T-helper 2 cell treated with Interferon-gamma antibody and Interleukin-4, amounts not matched to agents 5 μg/mL and 100 μg/mL, for 36 hours (primary cell): ENCODE measurements around the gene BCKDHB.
"Not testable (repeated sequence)": the region's sequence is repeated elsewhere in the genome, so short reads cannot be mapped to it uniquely, and the experiment has no call there.

ENCODE experiments used
- DNase-seq: peaks from one replicate; pipeline ENCODE4 v3.0.0; 2021; ENCODE audit warnings: low spot score
- H3K27ac Mint-ChIP-seq: one replicate; pipeline ENCODE4 v1.8.0; 2021; ENCODE audit warnings: mild to moderate bottlenecking, mixed read lengths
- H3K27me3 Mint-ChIP-seq: one replicate; pipeline ENCODE4 v1.8.0; 2021; ENCODE audit warnings: low read depth, mixed read lengths
- H3K36me3 Mint-ChIP-seq: one replicate; pipeline ENCODE4 v1.8.0; 2021; ENCODE audit warnings: low read depth, mixed read lengths
- H3K4me1 Mint-ChIP-seq: one replicate; pipeline ENCODE4 v1.8.0; 2021; ENCODE audit warnings: low read depth, mixed read lengths
- H3K4me3 Mint-ChIP-seq: one replicate; pipeline ENCODE4 v1.8.0; 2022; ENCODE audit warnings: mild to moderate bottlenecking, moderate library complexity, mixed read lengths
- H3K9me3 Mint-ChIP-seq: one replicate; pipeline ENCODE4 v1.8.0; 2021; ENCODE audit warnings: mixed read lengths

BCKDHB gene

GRCh38 chr6:80106418-80107235 is at the start of gene BCKDHB:
Gene BCKDHB (plus strand): TSS chr6:80106671. CDS start chr6:80106694, 23 bp downstream.
- DNase-seq, result peak; percentile 98
- no peaks in the 10 kb centered on the region for H3K9me3 Mint-ChIP-seq
- H3K27me3 Mint-ChIP-seq, result no peaks in the 10 kb centered on the region
- H3K36me3 Mint-ChIP-seq, result no peaks in the 10 kb centered on the region
- peak within 1 kb of the TSS; percentile 90 for H3K27ac Mint-ChIP-seq
- H3K4me1 Mint-ChIP-seq, result peaks cover 23% of the 10 kb centered on the region
- peak within 1 kb of the TSS; percentile 94 for H3K4me3 Mint-ChIP-seq

GRCh38 chr6:80060774-80061173 is 45.7 kb upstream of the BCKDHB start:
- Mint-ChIP-seq H3K4me1 (no peaks in the 10 kb centered on the region), H3K36me3 (no peaks in the 10 kb centered on the region), H3K4me3 (no peak overlapping the region), H3K27ac (no peak overlapping the region), H3K9me3 (no peaks in the 10 kb centered on the region), H3K27me3 (peaks cover 2% of the 10 kb centered on the region)
- DNase-seq, result no peak

GRCh38 chr6:80068146-80068545 is 38.3 kb upstream of the BCKDHB start:
- not testable (repeated sequence) for H3K27ac Mint-ChIP-seq, H3K36me3 Mint-ChIP-seq, H3K27me3 Mint-ChIP-seq, DNase-seq, H3K4me3 Mint-ChIP-seq, H3K4me1 Mint-ChIP-seq, H3K9me3 Mint-ChIP-seq

GRCh38 chr6:80070431-80070830 is 36.0 kb upstream of the BCKDHB start:
- not testable (repeated sequence) for H3K27me3 Mint-ChIP-seq, H3K4me1 Mint-ChIP-seq, DNase-seq, H3K9me3 Mint-ChIP-seq, H3K27ac Mint-ChIP-seq, H3K36me3 Mint-ChIP-seq, H3K4me3 Mint-ChIP-seq

- peaks cover 6% of the 10 kb centered on the region for H3K4me1 Mint-ChIP-seq
- H3K9me3 Mint-ChIP-seq, result no peaks in the 10 kb centered on the region
- no peak for DNase-seq
- H3K27ac Mint-ChIP-seq, result no peak overlapping the region
- peaks cover 6% of the 10 kb centered on the region for H3K27me3 Mint-ChIP-seq
- H3K36me3 Mint-ChIP-seq, result no peaks in the 10 kb centered on the region
- H3K4me3 Mint-ChIP-seq, result no peak overlapping the region
These were observed 29.4 kb upstream of the BCKDHB start for GRCh38 chr6:80077067-80077466.

GRCh38 chr6:80088637-80089036 is 17.8 kb upstream of the BCKDHB start:
- no peak for DNase-seq
- H3K36me3 Mint-ChIP-seq, result no peaks in the 10 kb centered on the region
- H3K27me3 Mint-ChIP-seq, result peaks cover 26% of the 10 kb centered on the region
- no peak overlapping the region for H3K4me3 Mint-ChIP-seq
- H3K27ac Mint-ChIP-seq, result no peak overlapping the region
- H3K9me3 Mint-ChIP-seq, result no peaks in the 10 kb centered on the region
- no peaks in the 10 kb centered on the region for H3K4me1 Mint-ChIP-seq

- H3K4me1 Mint-ChIP-seq, result peaks cover 6% of the 10 kb centered on the region
- H3K27ac Mint-ChIP-seq, result no peak overlapping the region
- peaks cover 27% of the 10 kb centered on the region for H3K27me3 Mint-ChIP-seq
- H3K4me3 Mint-ChIP-seq, result no peak overlapping the region
- H3K9me3 Mint-ChIP-seq, result no peaks in the 10 kb centered on the region
- no peak for DNase-seq
- H3K36me3 Mint-ChIP-seq, result no peaks in the 10 kb centered on the region
These were observed 15.0 kb upstream of the BCKDHB start for GRCh38 chr6:80091506-80091905.

- Mint-ChIP-seq H3K27ac (no peak overlapping the region), H3K4me1 (peaks cover 6% of the 10 kb centered on the region), H3K4me3 (no peak overlapping the region), H3K27me3 (peaks cover 21% of the 10 kb centered on the region), H3K9me3 (no peaks in the 10 kb centered on the region), H3K36me3 (no peaks in the 10 kb centered on the region)
- no peak for DNase-seq
These were observed 12.5 kb upstream of the BCKDHB start for GRCh38 chr6:80094017-80094416.

- no peaks in the 10 kb centered on the region for H3K9me3 Mint-ChIP-seq
- H3K4me1 Mint-ChIP-seq, result peaks cover 6% of the 10 kb centered on the region
- no peak overlapping the region for H3K4me3 Mint-ChIP-seq
- DNase-seq, result no peak
- no peaks in the 10 kb centered on the region for H3K36me3 Mint-ChIP-seq
- H3K27me3 Mint-ChIP-seq, result peaks cover 25% of the 10 kb centered on the region
- no peak overlapping the region for H3K27ac Mint-ChIP-seq
These were observed 10.9 kb upstream of the BCKDHB start for GRCh38 chr6:80095600-80095999.

- Mint-ChIP-seq H3K27ac (no peak overlapping the region), H3K27me3 (peaks cover 15% of the 10 kb centered on the region), H3K4me3 (no peak overlapping the region), H3K36me3 (no peaks in the 10 kb centered on the region), H3K9me3 (no peaks in the 10 kb centered on the region), H3K4me1 (peaks cover 6% of the 10 kb centered on the region)
- no peak for DNase-seq
These were observed 8.1 kb upstream of the BCKDHB start for GRCh38 chr6:80098392-80098791.

- Mint-ChIP-seq H3K4me3 (no peak overlapping the region), H3K27ac (no peak overlapping the region), H3K4me1 (peaks cover 23% of the 10 kb centered on the region), H3K27me3 (no peaks in the 10 kb centered on the region), H3K36me3 (no peaks in the 10 kb centered on the region), H3K9me3 (no peaks in the 10 kb centered on the region)
- no peak for DNase-seq
These were observed 2.0 kb upstream of the BCKDHB start for GRCh38 chr6:80104520-80104919.

- no peak for DNase-seq
- Mint-ChIP-seq H3K27me3 (no peaks in the 10 kb centered on the region), H3K9me3 (no peaks in the 10 kb centered on the region), H3K27ac (peak overlapping the region; percentile 82), H3K4me1 (peaks cover 23% of the 10 kb centered on the region), H3K36me3 (no peaks in the 10 kb centered on the region), H3K4me3 (peak overlapping the region; percentile 94)
These were observed 476 bp upstream of the BCKDHB start for GRCh38 chr6:80105972-80106417.

- H3K4me1 Mint-ChIP-seq, H3K27me3 Mint-ChIP-seq, DNase-seq, H3K4me3 Mint-ChIP-seq, H3K27ac Mint-ChIP-seq: not testable (repeated sequence)
- Mint-ChIP-seq H3K9me3 (peaks cover 23% of the 10 kb centered on the region), H3K36me3 (peaks cover 14% of the 10 kb centered on the region)
These were observed 16.1 kb downstream of the BCKDHB start for GRCh38 chr6:80122576-80122975.

- no peak for DNase-seq
- Mint-ChIP-seq H3K4me1 (peaks cover 6% of the 10 kb centered on the region), H3K4me3 (no peak overlapping the region), H3K27ac (no peak overlapping the region), H3K36me3 (peaks cover 6% of the 10 kb centered on the region), H3K27me3 (no peaks in the 10 kb centered on the region), H3K9me3 (peaks cover 3% of the 10 kb centered on the region)
These were observed 20.3 kb downstream of the BCKDHB start for GRCh38 chr6:80126657-80127345.
